NCI-H146 treated with DMSO at 0.1 percent for 48 hours (cell line): ENCODE measurements around the gene BPIFA1.

Source experiments
- DNase-seq: peaks from one replicate; lab custom pipeline; 2025; ENCODE audit not compliant: unreplicated experiment; lab: John Stamatoyannopoulos, UW

BPIFA1 gene

GRCh38 chr20:33239979-33240736, 4.4 kb downstream of the BPIFA1 start:
- DNase-seq = no peak

GRCh38 chr20:33240923-33241322, 5.1 kb downstream of the BPIFA1 start:
- no peak for DNase-seq

GRCh38 chr20:33242319-33243100, 6.7 kb downstream of the BPIFA1 start:
- DNase-seq = no peak

- DNase-seq = no peak
Observed at GRCh38 chr20:33246077-33246476, 10.3 kb downstream of the BPIFA1 start.

- no peak for DNase-seq
Observed at GRCh38 chr20:33249456-33249855, 13.7 kb downstream of the BPIFA1 start.

GRCh38 chr20:33250666-33251065, 14.9 kb downstream of the BPIFA1 start:
- DNase-seq = no peak

- no peak for DNase-seq
Observed at GRCh38 chr20:33251496-33251895, 15.7 kb downstream of the BPIFA1 start.

GRCh38 chr20:33252460-33252859, 16.7 kb downstream of the BPIFA1 start:
- DNase-seq = no peak

GRCh38 chr20:33255005-33255404, 19.2 kb downstream of the BPIFA1 start:
- DNase-seq = no peak

- no peak for DNase-seq
Observed at GRCh38 chr20:33257237-33257636, 21.4 kb downstream of the BPIFA1 start.

- no peak for DNase-seq
Observed at GRCh38 chr20:33259371-33259770, 23.6 kb downstream of the BPIFA1 start.

GRCh38 chr20:33261465-33261864, 25.7 kb downstream of the BPIFA1 start:
- no peak for DNase-seq

- peak; percentile 27 for DNase-seq
Observed at GRCh38 chr20:33262658-33263065, 26.9 kb downstream of the BPIFA1 start.

GRCh38 chr20:33263784-33264183, 28.0 kb downstream of the BPIFA1 start:
- no peak for DNase-seq

- no peak for DNase-seq
Observed at GRCh38 chr20:33267701-33268100, 31.9 kb downstream of the BPIFA1 start.

- DNase-seq = no peak
Observed at GRCh38 chr20:33272155-33272873, 36.5 kb downstream of the BPIFA1 start.

GRCh38 chr20:33273117-33273851, 37.5 kb downstream of the BPIFA1 start:
- DNase-seq = no peak

GRCh38 chr20:33275215-33275614, 39.4 kb downstream of the BPIFA1 start:
- no peak for DNase-seq

GRCh38 chr20:33275871-33276270, 40.1 kb downstream of the BPIFA1 start:
- DNase-seq = no peak

GRCh38 chr20:33276303-33277113, 40.7 kb downstream of the BPIFA1 start:
- DNase-seq = no peak
